ENCODE data around the gene FARS2.

FARS2 gene

DNA sequence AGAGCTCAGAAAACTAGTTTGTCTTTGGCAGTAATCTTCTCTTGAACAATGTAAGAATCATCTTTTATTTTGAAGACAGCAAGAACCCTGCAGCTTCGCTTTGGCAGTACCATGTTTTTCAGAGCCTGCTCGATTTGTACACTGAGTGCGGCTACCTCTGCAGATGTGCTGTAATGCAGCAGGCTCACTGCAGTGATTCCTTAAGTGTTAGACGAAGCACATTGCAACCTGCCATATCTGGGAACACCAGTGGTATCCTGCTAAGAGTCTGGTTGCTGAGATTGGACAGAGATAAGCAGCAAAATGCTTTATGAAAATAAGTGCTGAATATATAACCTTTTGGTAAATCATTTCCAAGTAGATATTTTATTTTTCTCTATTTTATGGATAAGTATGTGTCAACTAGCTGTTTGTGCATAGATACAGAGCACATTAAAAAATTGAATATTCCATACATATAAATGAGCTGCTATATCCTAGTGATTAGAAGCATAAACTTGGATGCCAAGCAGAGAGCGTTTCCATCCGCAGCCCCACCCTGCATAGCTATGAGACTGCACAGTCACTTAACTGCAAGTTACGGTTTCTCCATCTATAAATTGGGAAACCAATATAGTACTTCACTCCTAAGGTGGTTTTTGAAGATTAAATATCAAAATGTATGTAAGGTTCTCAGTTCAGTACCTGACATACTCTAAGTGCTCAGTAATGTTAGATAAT, 328.3 kb downstream of the FARS2 start:
- Histone ChIP-seq H3K4me3 (ENCODE audit: extremely low read depth, insufficient read depth, low read length, poor library complexity, severe bottlenecking) (no peak overlapping the region), H3K36me3 (ENCODE audit: control insufficient read depth, insufficient read depth, low read length) (no peaks in the 10 kb centered on the region), H3K9me3 (ENCODE audit: control insufficient read depth, low read length) (no peaks in the 10 kb centered on the region), H3K4me1 (ENCODE audit: control insufficient read depth, insufficient read depth, low read length, poor library complexity, severe bottlenecking) (no peaks in the 10 kb centered on the region), H3K27ac (ENCODE audit: low read depth, low read length, severe bottlenecking) (no peak overlapping the region)
- 97 to 98% methylated on average over 6 of the region's 7 CpGs for WGBS, 2 experiments (ENCODE audit: insufficient coverage in 2 of 2)

DNA sequence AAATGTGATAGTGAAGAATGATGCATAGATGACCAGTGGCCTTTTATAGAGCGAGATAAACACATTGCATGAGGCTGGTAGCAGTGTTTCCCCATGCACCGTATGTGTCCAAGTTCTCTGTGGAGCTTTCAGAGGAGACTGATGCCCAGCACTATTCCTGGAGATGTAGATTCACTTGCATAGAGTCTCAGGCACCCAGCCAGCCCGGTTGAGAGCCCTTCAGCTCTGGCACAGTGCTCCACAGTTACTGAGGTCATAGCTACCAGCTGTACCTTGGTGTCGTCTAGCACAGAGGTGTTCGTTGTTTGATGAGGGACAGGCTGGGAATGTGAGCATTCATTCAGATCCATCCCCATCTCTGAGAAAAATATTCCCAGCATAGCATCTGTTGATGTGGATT, 328.9 kb downstream of the FARS2 start:
- H3K9me3 ChIP-seq (ENCODE audit: control insufficient read depth, low read length): no peaks in the 10 kb centered on the region
- H3K4me3 ChIP-seq (ENCODE audit: extremely low read depth, insufficient read depth, low read length, poor library complexity, severe bottlenecking): no peak overlapping the region
- 81 to 87% methylated on average over 3 of the region's 5 CpGs for WGBS, 2 experiments (ENCODE audit: insufficient coverage in 2 of 2)
- H3K27ac ChIP-seq (ENCODE audit: low read depth, low read length, severe bottlenecking): no peak overlapping the region
- no peaks in the 10 kb centered on the region for H3K4me1 ChIP-seq (ENCODE audit: control insufficient read depth, insufficient read depth, low read length, poor library complexity, severe bottlenecking)
- H3K36me3 ChIP-seq (ENCODE audit: control insufficient read depth, insufficient read depth, low read length): no peaks in the 10 kb centered on the region

DNA sequence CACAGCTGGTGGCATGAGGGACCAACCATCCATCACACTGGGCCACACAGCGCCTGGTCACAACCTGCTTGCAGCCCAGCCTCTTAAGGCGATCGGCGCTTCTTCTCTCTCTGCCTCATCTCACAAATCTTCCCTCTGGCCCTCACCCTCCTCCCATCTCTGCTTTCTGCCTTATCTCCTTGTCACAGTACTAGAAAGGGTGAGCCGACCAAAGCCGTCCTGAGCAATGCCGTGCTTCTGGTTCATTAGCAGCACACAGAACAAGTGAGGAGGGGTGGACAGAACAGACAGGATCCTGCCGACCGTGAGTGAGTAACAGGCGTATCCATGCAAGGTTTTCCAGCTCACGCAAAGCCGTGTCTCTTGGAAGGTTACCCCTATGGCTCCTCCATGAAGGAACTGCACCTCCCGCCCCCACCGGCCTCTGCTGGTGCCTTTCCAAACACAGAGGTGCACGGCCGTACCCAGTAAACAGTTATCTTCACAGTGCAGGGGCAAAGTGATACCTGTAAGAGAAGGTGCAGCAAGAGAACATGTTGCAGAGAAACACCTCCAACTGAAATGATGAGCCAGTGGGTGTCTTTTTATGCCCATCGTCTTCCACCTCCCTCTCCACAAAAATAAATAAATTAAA, 331.7 kb downstream of the FARS2 start:
- Histone ChIP-seq H3K4me3 (ENCODE audit: extremely low read depth, insufficient read depth, low read length, poor library complexity, severe bottlenecking) (no peak overlapping the region), H3K27ac (ENCODE audit: low read depth, low read length, severe bottlenecking) (no peak overlapping the region), H3K36me3 (ENCODE audit: control insufficient read depth, insufficient read depth, low read length) (no peaks in the 10 kb centered on the region), H3K9me3 (ENCODE audit: control insufficient read depth, low read length) (no peaks in the 10 kb centered on the region), H3K4me1 (ENCODE audit: control insufficient read depth, insufficient read depth, low read length, poor library complexity, severe bottlenecking) (no peaks in the 10 kb centered on the region)
- WGBS, 2 experiments (ENCODE audit: insufficient coverage in 2 of 2): 88 to 96% methylated on average over 13 to 15 of the region's 17 CpGs

DNA sequence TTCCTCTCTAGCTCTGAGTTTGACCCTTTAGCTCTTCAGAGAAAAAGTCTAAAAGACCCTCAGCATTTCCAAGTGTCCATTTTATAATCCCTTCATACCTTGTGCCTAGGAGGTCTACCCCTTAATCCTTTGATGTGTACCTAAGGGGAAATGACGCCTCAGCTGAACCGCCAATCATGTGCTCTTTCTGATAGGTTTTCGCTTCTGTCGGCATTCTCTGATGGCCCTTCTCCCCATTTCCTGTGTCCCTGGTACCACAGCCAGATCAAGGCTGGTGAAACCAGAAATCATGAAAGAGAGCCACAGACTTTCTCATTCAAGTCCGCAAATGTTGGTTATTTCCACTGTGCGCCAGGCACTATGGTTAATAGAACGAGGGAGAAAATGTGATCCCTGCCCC, 333.9 kb downstream of the FARS2 start:
- WGBS, 2 experiments (ENCODE audit: insufficient coverage in 2 of 2): 93 to 100% methylated on average over 4 to 6 of the region's 7 CpGs
- H3K36me3 ChIP-seq (ENCODE audit: control insufficient read depth, insufficient read depth, low read length): no peaks in the 10 kb centered on the region
- H3K9me3 ChIP-seq (ENCODE audit: control insufficient read depth, low read length): no peaks in the 10 kb centered on the region
- no peak overlapping the region for H3K4me3 ChIP-seq (ENCODE audit: extremely low read depth, insufficient read depth, low read length, poor library complexity, severe bottlenecking)
- H3K4me1 ChIP-seq (ENCODE audit: control insufficient read depth, insufficient read depth, low read length, poor library complexity, severe bottlenecking): no peaks in the 10 kb centered on the region
- H3K27ac ChIP-seq (ENCODE audit: low read depth, low read length, severe bottlenecking): no peak overlapping the region

DNA sequence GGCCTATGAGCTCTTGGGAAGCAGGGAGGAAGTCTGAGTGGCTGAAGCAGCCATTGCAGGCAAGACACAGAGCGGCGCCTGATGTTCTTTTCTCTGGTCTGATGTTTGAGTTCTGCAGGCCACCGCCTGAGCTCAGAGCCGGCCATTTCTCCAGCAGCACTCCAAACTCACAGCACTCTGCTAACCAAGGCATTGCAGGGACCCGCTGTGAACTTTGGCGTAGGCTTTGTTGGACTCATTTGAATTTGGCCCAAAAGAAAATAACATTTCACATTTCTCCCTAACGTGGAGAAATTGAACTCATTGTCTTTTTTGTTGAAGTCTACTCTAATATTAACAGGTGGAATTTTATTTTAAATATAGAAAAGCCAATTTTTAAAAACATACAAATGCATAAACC, 336.1 kb downstream of the FARS2 start:
- 85 to 92% methylated on average over 4 to 5 of the region's 7 CpGs for WGBS, 2 experiments (ENCODE audit: insufficient coverage in 2 of 2)
- H3K27ac ChIP-seq (ENCODE audit: low read depth, low read length, severe bottlenecking): no peak overlapping the region
- no peak overlapping the region for H3K4me3 ChIP-seq (ENCODE audit: extremely low read depth, insufficient read depth, low read length, poor library complexity, severe bottlenecking)
- no peaks in the 10 kb centered on the region for H3K9me3 ChIP-seq (ENCODE audit: control insufficient read depth, low read length)
- H3K36me3 ChIP-seq (ENCODE audit: control insufficient read depth, insufficient read depth, low read length): no peaks in the 10 kb centered on the region
- no peaks in the 10 kb centered on the region for H3K4me1 ChIP-seq (ENCODE audit: control insufficient read depth, insufficient read depth, low read length, poor library complexity, severe bottlenecking)

DNA sequence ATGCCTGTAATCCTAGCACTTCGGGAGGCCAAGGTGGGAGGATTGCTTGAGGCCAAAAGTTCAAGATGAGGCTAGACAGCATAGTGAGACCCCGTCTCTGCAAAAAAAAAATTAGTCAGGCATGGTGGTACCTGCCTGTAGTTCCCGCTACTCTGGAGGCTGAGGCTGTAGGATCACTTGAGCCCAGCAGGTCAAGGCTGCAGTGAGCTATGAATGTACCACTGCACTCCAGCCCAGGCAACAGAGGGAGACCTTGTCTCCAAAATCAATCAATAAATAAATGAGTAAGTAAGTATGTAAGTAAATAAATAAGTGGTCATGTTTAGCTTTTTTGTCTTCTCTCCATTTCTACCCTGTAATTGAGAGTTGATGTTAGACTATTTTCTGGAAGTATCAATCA, 336.8 kb downstream of the FARS2 start:
- Histone ChIP-seq H3K36me3 (ENCODE audit: control insufficient read depth, insufficient read depth, low read length) (no peaks in the 10 kb centered on the region), H3K9me3 (ENCODE audit: control insufficient read depth, low read length) (no peaks in the 10 kb centered on the region), H3K4me3 (ENCODE audit: extremely low read depth, insufficient read depth, low read length, poor library complexity, severe bottlenecking) (no peak overlapping the region), H3K4me1 (ENCODE audit: control insufficient read depth, insufficient read depth, low read length, poor library complexity, severe bottlenecking) (no peaks in the 10 kb centered on the region), H3K27ac (ENCODE audit: low read depth, low read length, severe bottlenecking) (no peak overlapping the region)
- 85 to 93% methylated on average over 3 of the region's 3 CpGs for WGBS, 2 experiments (ENCODE audit: insufficient coverage in 2 of 2)

DNA sequence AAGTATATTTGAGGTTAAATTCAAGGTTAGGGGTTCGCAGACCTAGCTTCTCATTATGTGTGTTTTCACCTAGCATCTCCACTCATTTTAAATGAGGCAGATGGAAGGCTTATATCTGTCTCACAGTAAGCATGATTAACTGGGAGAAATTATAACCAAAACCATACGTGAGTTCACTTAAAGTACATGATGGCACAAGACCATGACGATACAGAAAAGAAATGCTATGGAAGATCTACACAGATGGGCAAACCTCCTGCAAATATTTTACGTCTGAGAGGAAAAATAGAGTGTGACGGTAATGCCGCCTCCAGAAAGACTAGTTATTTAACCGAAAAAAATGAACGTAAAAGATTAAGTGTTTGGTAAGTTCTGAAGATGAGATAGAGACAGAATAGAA, 337.8 kb downstream of the FARS2 start:
- WGBS, 2 experiments (ENCODE audit: insufficient coverage in 2 of 2): 76 to 90% methylated on average over 6 of the region's 8 CpGs

DNA sequence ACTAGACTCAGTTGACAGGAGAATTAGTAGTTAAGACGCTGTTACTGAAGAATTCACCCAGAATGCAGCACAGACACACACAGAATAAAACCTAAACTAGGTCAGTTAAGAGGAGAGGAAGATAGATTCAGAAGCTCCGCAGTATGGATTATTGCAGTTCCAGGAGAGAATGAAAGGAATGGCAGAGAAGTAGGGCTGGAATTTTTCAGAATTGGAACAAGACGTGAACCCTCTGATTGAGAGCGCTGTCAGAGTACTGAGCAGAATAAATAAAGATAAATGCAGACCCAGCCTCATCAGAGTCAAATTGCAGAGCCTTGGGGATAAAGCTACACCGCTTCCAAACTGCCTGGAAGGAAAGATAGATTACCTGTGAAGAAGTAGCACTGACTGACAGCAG, 344.6 kb downstream of the FARS2 start:
- Histone ChIP-seq H3K4me1 (ENCODE audit: control insufficient read depth, insufficient read depth, low read length, poor library complexity, severe bottlenecking) (no peaks in the 10 kb centered on the region), H3K27ac (ENCODE audit: low read depth, low read length, severe bottlenecking) (no peak overlapping the region), H3K9me3 (ENCODE audit: control insufficient read depth, low read length) (no peaks in the 10 kb centered on the region), H3K4me3 (ENCODE audit: extremely low read depth, insufficient read depth, low read length, poor library complexity, severe bottlenecking) (no peak overlapping the region), H3K36me3 (ENCODE audit: control insufficient read depth, insufficient read depth, low read length) (no peaks in the 10 kb centered on the region)
- 83 to 90% methylated on average over 3 of the region's 5 CpGs for WGBS, 2 experiments (ENCODE audit: insufficient coverage in 2 of 2)

More for the DNA sequence above, 337.8 kb downstream of the FARS2 start:
- Histone ChIP-seq H3K4me1 (ENCODE audit: control insufficient read depth, insufficient read depth, low read length, poor library complexity, severe bottlenecking) (no peaks in the 10 kb centered on the region), H3K27ac (ENCODE audit: low read depth, low read length, severe bottlenecking) (no peak overlapping the region), H3K36me3 (ENCODE audit: control insufficient read depth, insufficient read depth, low read length) (no peaks in the 10 kb centered on the region), H3K4me3 (ENCODE audit: extremely low read depth, insufficient read depth, low read length, poor library complexity, severe bottlenecking) (no peak overlapping the region), H3K9me3 (ENCODE audit: control insufficient read depth, low read length) (no peaks in the 10 kb centered on the region)

DNA sequence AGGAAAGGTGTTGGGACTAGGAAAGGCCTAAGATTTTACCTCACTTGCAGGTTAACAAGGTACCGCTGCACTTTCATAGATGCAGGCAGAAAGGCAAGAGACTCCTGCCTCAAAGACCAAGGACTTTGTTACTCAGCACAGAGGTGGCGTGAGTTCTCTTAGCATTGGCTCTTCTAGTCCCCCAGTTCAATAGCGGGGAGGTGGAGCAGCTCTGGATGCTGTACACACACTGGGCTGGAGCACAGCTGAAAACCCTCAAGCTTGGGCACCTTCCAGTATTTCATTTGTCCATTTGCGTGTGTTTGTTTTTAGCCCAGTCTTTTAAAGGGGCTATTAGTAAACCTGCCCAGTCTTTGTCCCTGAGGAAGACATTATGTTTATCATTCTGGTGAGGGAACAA, 345.2 kb downstream of the FARS2 start:
- no peak overlapping the region for H3K4me3 ChIP-seq (ENCODE audit: extremely low read depth, insufficient read depth, low read length, poor library complexity, severe bottlenecking)
- H3K36me3 ChIP-seq (ENCODE audit: control insufficient read depth, insufficient read depth, low read length): no peaks in the 10 kb centered on the region
- H3K9me3 ChIP-seq (ENCODE audit: control insufficient read depth, low read length): no peaks in the 10 kb centered on the region
- WGBS, 2 experiments (ENCODE audit: insufficient coverage in 2 of 2): 94 to 98% methylated on average over 4 of the region's 4 CpGs
- no peaks in the 10 kb centered on the region for H3K4me1 ChIP-seq (ENCODE audit: control insufficient read depth, insufficient read depth, low read length, poor library complexity, severe bottlenecking)
- H3K27ac ChIP-seq (ENCODE audit: low read depth, low read length, severe bottlenecking): no peak overlapping the region

DNA sequence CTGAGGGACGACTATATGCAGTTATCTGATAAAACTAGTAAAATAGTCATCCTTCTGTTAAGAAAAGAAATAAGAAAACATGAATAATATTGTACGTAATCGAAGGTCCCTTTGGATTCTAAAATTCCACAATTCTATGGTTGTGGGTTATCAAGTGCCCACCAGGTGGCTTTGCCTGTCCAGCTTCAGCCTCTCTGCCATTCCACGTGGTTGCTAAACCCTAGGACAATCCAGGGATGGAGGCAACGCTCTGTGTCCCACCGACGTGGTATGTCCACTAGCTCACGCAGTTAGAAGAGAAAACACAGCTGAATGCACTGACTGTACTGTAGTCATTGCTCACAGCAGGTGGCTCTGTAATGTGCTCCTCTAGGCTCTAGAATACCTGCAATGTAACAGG, 349.3 kb downstream of the FARS2 start:
- Histone ChIP-seq H3K27ac (ENCODE audit: low read depth, low read length, severe bottlenecking) (no peak overlapping the region), H3K36me3 (ENCODE audit: control insufficient read depth, insufficient read depth, low read length) (no peaks in the 10 kb centered on the region), H3K9me3 (ENCODE audit: control insufficient read depth, low read length) (no peaks in the 10 kb centered on the region), H3K4me1 (ENCODE audit: control insufficient read depth, insufficient read depth, low read length, poor library complexity, severe bottlenecking) (no peaks in the 10 kb centered on the region), H3K4me3 (ENCODE audit: extremely low read depth, insufficient read depth, low read length, poor library complexity, severe bottlenecking) (no peak overlapping the region)
- WGBS, 2 experiments (ENCODE audit: insufficient coverage in 2 of 2): 98% methylated on average over 5 to 6 of the region's 8 CpGs

DNA sequence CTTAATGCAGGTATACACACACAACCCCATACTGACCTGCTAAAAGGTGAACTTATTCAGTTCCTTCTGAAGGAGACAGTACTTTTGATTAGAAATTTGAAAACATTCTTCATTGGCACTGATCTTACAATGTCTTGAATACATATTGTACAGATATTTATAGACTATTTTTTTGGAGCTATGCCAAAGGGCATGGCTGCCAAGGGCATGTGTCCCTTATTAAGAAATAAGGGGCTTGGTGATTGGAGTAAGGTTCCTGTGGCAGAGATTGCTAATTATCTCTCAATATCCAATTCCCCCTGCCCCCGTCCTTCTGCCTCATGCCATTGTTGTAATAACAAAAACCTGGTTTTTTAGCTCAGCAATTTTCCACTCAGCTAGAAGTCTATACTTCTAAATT, 355.9 kb downstream of the FARS2 start:
- Histone ChIP-seq H3K36me3 (ENCODE audit: control insufficient read depth, insufficient read depth, low read length) (no peaks in the 10 kb centered on the region), H3K27ac (ENCODE audit: low read depth, low read length, severe bottlenecking) (no peak overlapping the region)
- WGBS, 2 experiments (ENCODE audit: insufficient coverage in 2 of 2): no CpG with 5 or more reads among the region's 1 CpG

More for the DNA sequence above, 355.9 kb downstream of the FARS2 start:
- no peak overlapping the region for H3K4me3 ChIP-seq (ENCODE audit: extremely low read depth, insufficient read depth, low read length, poor library complexity, severe bottlenecking)
- H3K9me3 ChIP-seq (ENCODE audit: control insufficient read depth, low read length): no peaks in the 10 kb centered on the region
- no peaks in the 10 kb centered on the region for H3K4me1 ChIP-seq (ENCODE audit: control insufficient read depth, insufficient read depth, low read length, poor library complexity, severe bottlenecking)

All from mesodermal cell (in vitro differentiated cells).